DND-41 (cell line): Measurements from ENCODE around the gene ABCA7.

ENCODE experiments used
- ATAC-seq: fragments of 200-7000 bp; cut with Tn5 transposase; 3 replicates; pipeline ENCODE4 v1.9.1; 2021; ENCODE audit warnings: low read depth; ENCODE audit not compliant: insufficient read depth
- DNase-seq: peaks from one replicate; pipeline ENCODE4 v3.0.0-alpha.2; 2020
- H2AFZ ChIP-seq: 2 replicates; pipeline ENCODE4 v1.6.0; 2012; ENCODE audit warnings: low read depth, low read length
- H3K27ac ChIP-seq: 2 replicates; pipeline ENCODE4 v1.5.1; 2012; ENCODE audit warnings: low read length, inconsistent platforms
- H3K27me3 ChIP-seq: fragments of 200-600 bp; sonication (generic); 2 replicates; pipeline ENCODE4 v1.6.0; 2012; ENCODE audit warnings: low read length, mild to moderate bottlenecking, inconsistent platforms; ENCODE audit not compliant: insufficient read depth, poor library complexity
- H3K36me3 ChIP-seq: 2 replicates; pipeline ENCODE4 v1.5.1; 2012; ENCODE audit warnings: low read length, inconsistent platforms; ENCODE audit not compliant: insufficient read depth
- H3K4me1 ChIP-seq: 2 replicates; pipeline ENCODE4 v1.5.1; 2012; ENCODE audit warnings: mild to moderate bottlenecking, low read length; ENCODE audit not compliant: insufficient read depth
- H3K4me2 ChIP-seq: 2 replicates; pipeline ENCODE4 v1.6.0; 2012; ENCODE audit warnings: mild to moderate bottlenecking, moderate library complexity, low read length, inconsistent platforms; ENCODE audit not compliant: insufficient read depth
- H3K4me3 ChIP-seq, 2 experiments: fragments of 200-600 bp in 1 of 2; shearing (Covaris generic) in 1 of 2; 2 replicates each; pipeline ENCODE4 v1.5.1; 2012 to 2016; ENCODE audit warnings: inconsistent platforms in 2 of 2, low read length in 2 of 2, mild to moderate bottlenecking in 2 of 2, low read depth in 1 of 2, moderate library complexity in 1 of 2
- H3K79me2 ChIP-seq: 2 replicates; pipeline ENCODE4 v1.6.0; 2012; ENCODE audit warnings: low read length, inconsistent platforms; ENCODE audit not compliant: insufficient read depth
- H3K9ac ChIP-seq: 2 replicates; pipeline ENCODE4 v1.6.0; 2012; ENCODE audit warnings: low read depth, mild to moderate bottlenecking, inconsistent platforms, low read length, moderate library complexity
- H3K9me3 ChIP-seq: 2 replicates; pipeline ENCODE4 v1.5.1; 2012; ENCODE audit warnings: low read length, moderate library complexity, mild to moderate bottlenecking, inconsistent platforms; ENCODE audit not compliant: insufficient read depth, severe bottlenecking
- H4K20me1 ChIP-seq: 2 replicates; pipeline ENCODE4 v1.6.0; 2012; ENCODE audit warnings: low read length; ENCODE audit not compliant: insufficient read depth
- CTCF ChIP-seq: IDR thresholded peaks from 2 replicates; pipeline ENCODE4 v1.5.1; 2012; ENCODE audit warnings: borderline replicate concordance, low read length, moderate library complexity, mild to moderate bottlenecking; ENCODE audit not compliant: poor library complexity, severe bottlenecking; ENCODE audit errors: extremely low read depth
- EZH2 ChIP-seq: IDR thresholded peaks from 3 replicates; pipeline ENCODE4 v1.6.1; 2012; ENCODE audit warnings: borderline replicate concordance, low read depth, mild to moderate bottlenecking, moderate library complexity, low read length, inconsistent platforms; ENCODE audit not compliant: severe bottlenecking

The ABCA7 gene

GRCh38 chr19:1082165-1082927, 42.4 kb downstream of the ABCA7 start:
- TF ChIP-seq EZH2 (no peak), CTCF (no peak)

GRCh38 chr19:1082928-1083816, 43.3 kb downstream of the ABCA7 start:
- Histone ChIP-seq H3K9ac (no peak overlapping the region), H3K4me3 (no peak overlapping the region)

More at GRCh38 chr19:1082165-1082927, 42.4 kb downstream of the ABCA7 start:
- Histone ChIP-seq H3K4me1 (peaks cover 6% of the 10 kb centered on the region), H3K4me3 (no peak overlapping the region), H3K4me2 (no peak overlapping the region), H2AFZ (no peak overlapping the region), H3K79me2 (0 out of 2 replicates have a peak, but pooled peaks cover 4% of the 10 kb centered on the region), H3K9ac (no peak overlapping the region), H3K27ac (no peak overlapping the region), H3K9me3 (no peaks in the 10 kb centered on the region), H4K20me1 (peaks cover 31% of the 10 kb centered on the region), H3K36me3 (peaks cover 88% of the 10 kb centered on the region), H3K27me3 (no peaks in the 10 kb centered on the region)
- peak; percentile 49; the same call in 2 of the 3 replicates for ATAC-seq
- peak; percentile 58 for DNase-seq

GRCh38 chr19:1084024-1084868, 44.3 kb downstream of the ABCA7 start:
- Histone ChIP-seq H3K27ac (no peak overlapping the region), H3K79me2 (no peaks in the 10 kb centered on the region), H3K36me3 (peaks cover 95% of the 10 kb centered on the region), H4K20me1 (peaks cover 36% of the 10 kb centered on the region), H3K4me2 (no peak overlapping the region), H2AFZ (no peak overlapping the region), H3K9me3 (no peaks in the 10 kb centered on the region), H3K4me3 (no peak overlapping the region), H3K4me1 (no peaks in the 10 kb centered on the region), H3K27me3 (no peaks in the 10 kb centered on the region), H3K9ac (no peak overlapping the region)
- no peak for TF ChIP-seq EZH2
- no peak for TF ChIP-seq CTCF
- no peak for DNase-seq
- no peak for ATAC-seq

More at GRCh38 chr19:1082928-1083816, 43.3 kb downstream of the ABCA7 start:
- DNase-seq = no peak
- Histone ChIP-seq H2AFZ (no peak overlapping the region), H3K27me3 (no peaks in the 10 kb centered on the region), H3K4me1 (no peaks in the 10 kb centered on the region), H3K9me3 (no peaks in the 10 kb centered on the region), H3K36me3 (peaks cover 91% of the 10 kb centered on the region), H3K79me2 (no peaks in the 10 kb centered on the region), H4K20me1 (peaks cover 26% of the 10 kb centered on the region), H3K27ac (no peak overlapping the region), H3K4me2 (no peak overlapping the region)
- TF ChIP-seq CTCF = no peak
- TF ChIP-seq EZH2 = no peak
- ATAC-seq = no peak
